SK-N-SH (cell line): ENCODE measurements around the gene VLDLR. TPM values are rescaled to one million over a fixed set of nuclear protein-coding genes. Genes with fewer than 3 reads are reported as not detected.

Experiments
- CTCF ChIA-PET: fragments of 300-600, 350-600 bp; formaldehyde crosslinking; extraction: SDS; loops from one replicate; lab custom pipeline; 2021; lab: Yijun Ruan, JAX
- POLR2A ChIA-PET: fragments of 350-600 bp; sonication (Branson Sonifier 250); formaldehyde crosslinking; extraction: SDS; loops from one replicate; lab custom pipeline; 2020; ENCODE audit warnings: antibody characterized with exemption, inconsistent platforms; lab: Yijun Ruan, JAX
- DNase-seq: peaks from one replicate; pipeline ENCODE4 v3.0.0; 2012
- H2AFZ ChIP-seq: fragments of 200-600 bp; sonication (generic); 2 replicates; pipeline ENCODE4 v1.8.1; 2016; ENCODE audit warnings: antibody characterized with exemption, mild to moderate bottlenecking, low read depth
- H3F3A ChIP-seq: fragments of 200-600 bp; sonication (generic); replicated peaks from 2 replicates; pipeline ENCODE3; 2016; ENCODE audit warnings: antibody characterized with exemption, mild to moderate bottlenecking; ENCODE audit not compliant: insufficient read depth
- H3K27ac ChIP-seq, 2 experiments: fragments of 200-500 bp in 1 of 2; fragments of 200-600 bp in 1 of 2; sonication (Bioruptor generic) in 1 of 2; sonication (generic), shearing (Covaris generic) in 1 of 2; 2 replicates each; pipeline versions ENCODE4 v1.5.1 to v1.6.1; 2014 to 2016; ENCODE audit warnings: low read depth in 2 of 2, inconsistent platforms in 1 of 2, low read length in 1 of 2, mild to moderate bottlenecking in 1 of 2, mixed read lengths in 1 of 2
- H3K27me3 ChIP-seq: fragments of 200-600 bp; sonication (generic), shearing (Covaris generic); 2 replicates; pipeline ENCODE4 v1.6.1; 2016; ENCODE audit warnings: mixed run types; ENCODE audit not compliant: insufficient read depth
- H3K36me3 ChIP-seq, 2 experiments: fragments of 200-500 bp in 1 of 2; fragments of 200-600 bp in 1 of 2; sonication (Bioruptor generic) in 1 of 2; sonication (generic) in 1 of 2; replicated peaks in 1 of 2; 2 replicates each; pipeline versions ENCODE3 to v1.5.1; 2014 to 2016; ENCODE audit warnings: low read length in 1 of 2, mild to moderate bottlenecking in 1 of 2; ENCODE audit not compliant: insufficient read depth in 2 of 2, control insufficient read depth in 1 of 2
- H3K4me1 ChIP-seq, 2 experiments: fragments of 200-500 bp in 1 of 2; fragments of 200-600 bp in 1 of 2; sonication (Bioruptor generic) in 1 of 2; sonication (generic), shearing (Covaris generic) in 1 of 2; 2 replicates each; pipeline versions ENCODE4 v1.5.1 to v1.6.1; 2014 to 2016; ENCODE audit warnings: low read depth in 1 of 2, low read length in 1 of 2, mixed run types in 1 of 2; ENCODE audit not compliant: insufficient read depth in 2 of 2, control insufficient read depth in 1 of 2
- H3K4me2 ChIP-seq: fragments of 200-600 bp; sonication (generic), shearing (Covaris generic); 2 replicates; pipeline ENCODE4 v1.6.1; 2017; ENCODE audit warnings: mixed run types
- H3K4me3 ChIP-seq, 2 experiments: fragments of 200-500 bp in 1 of 2; fragments of 200-600 bp in 1 of 2; sonication (Bioruptor generic) in 1 of 2; sonication (generic), shearing (Covaris generic) in 1 of 2; 2 replicates each; pipeline versions ENCODE4 v1.5.1 to v1.8.1; 2014 to 2016; ENCODE audit warnings: low read depth in 2 of 2, inconsistent platforms in 1 of 2, low read length in 1 of 2, mild to moderate bottlenecking in 1 of 2, mixed read lengths in 1 of 2, moderate library complexity in 1 of 2
- H3K79me2 ChIP-seq: fragments of 200-600 bp; sonication (generic); 2 replicates; pipeline ENCODE4 v1.8.1; 2017; ENCODE audit warnings: mild to moderate bottlenecking; ENCODE audit not compliant: insufficient read depth
- H3K9ac ChIP-seq: fragments of 200-600 bp; sonication (generic); 2 replicates; pipeline ENCODE4 v1.6.1; 2017; ENCODE audit warnings: mixed run types
- H3K9me2 ChIP-seq: fragments of 200-600 bp; sonication (generic); 2 replicates; pipeline ENCODE4 v1.6.1; 2017; ENCODE audit warnings: mixed run types
- H3K9me3 ChIP-seq: fragments of 200-600 bp; sonication (generic); 2 replicates; pipeline ENCODE4 v1.6.1; 2017; ENCODE audit warnings: mixed run types, mild to moderate bottlenecking, moderate library complexity
- H4K20me1 ChIP-seq: fragments of 200-600 bp; sonication (generic); 2 replicates; pipeline ENCODE4 v1.6.1; 2017; ENCODE audit warnings: mild to moderate bottlenecking, mixed run types; ENCODE audit not compliant: insufficient read depth
- EP300 ChIP-seq, 2 experiments: IDR thresholded peaks; 2 replicates each; pipeline versions ENCODE4 v1.4.0 to v1.6.1; 2012; ENCODE audit warnings: borderline replicate concordance in 1 of 2, low read depth in 1 of 2, low read length in 1 of 2
- EZH2phosphoT487 ChIP-seq: fragments of 200-600 bp; sonication (generic); IDR thresholded peaks from 2 replicates; pipeline ENCODE4 v1.6.1; 2017; ENCODE audit warnings: low read depth, mixed run types, mild to moderate bottlenecking, antibody characterized with exemption, moderate library complexity, borderline replicate concordance
- GABPA ChIP-seq: IDR thresholded peaks from 2 replicates; pipeline ENCODE4 v1.4.0; 2012; ENCODE audit warnings: low read depth, mild to moderate bottlenecking
- MEF2A ChIP-seq: IDR thresholded peaks from 2 replicates; pipeline ENCODE4 v1.4.0; 2012; ENCODE audit warnings: low read depth, borderline replicate concordance
- MXI1 ChIP-seq: IDR thresholded peaks from 2 replicates; pipeline ENCODE4 v1.6.1; 2012; ENCODE audit warnings: mild to moderate bottlenecking, low read depth, low read length, improper control_type of control experiment
- NFIC ChIP-seq: IDR thresholded peaks from 2 replicates; pipeline ENCODE4 v1.4.0; 2012; ENCODE audit warnings: borderline replicate concordance
- RAD21 ChIP-seq: IDR thresholded peaks from 2 replicates; pipeline ENCODE4 v1.6.1; 2012; ENCODE audit warnings: mild to moderate bottlenecking, low read length
- RCOR1 ChIP-seq: fragments of 150-350 bp; IDR thresholded peaks from 2 replicates; pipeline ENCODE4 v1.6.1; 2017; ENCODE audit warnings: antibody characterized with exemption, low read length
- RXRA ChIP-seq: IDR thresholded peaks from 2 replicates; pipeline ENCODE4 v1.4.0; 2012; ENCODE audit warnings: low read depth, mild to moderate bottlenecking, borderline replicate concordance
- SIN3A ChIP-seq: IDR thresholded peaks from 2 replicates; pipeline ENCODE4 v1.6.1; 2012; ENCODE audit warnings: low read depth, mild to moderate bottlenecking, low read length, moderate library complexity, borderline replicate concordance
- SMC3 ChIP-seq: IDR thresholded peaks from 2 replicates; pipeline ENCODE4 v1.6.1; 2012; ENCODE audit warnings: low read depth, low read length, improper control_type of control experiment
- TAF1 ChIP-seq: IDR thresholded peaks from 2 replicates; pipeline ENCODE4 v1.6.1; 2012; ENCODE audit warnings: low read depth, mild to moderate bottlenecking, low read length, moderate library complexity, borderline replicate concordance
- TEAD4 ChIP-seq: IDR thresholded peaks from 2 replicates; pipeline ENCODE4 v1.4.0; 2012; ENCODE audit warnings: mild to moderate bottlenecking, borderline replicate concordance; ENCODE audit not compliant: insufficient read depth
- WGBS: methylation state at CpG from one replicate; pipeline ENCODE4 v1.1.6; 2017; ENCODE audit warnings: low lambda C conversion rate; 5-methylcytosine and 5-hydroxymethylcytosine counted together
- polyA plus RNA-seq, 3 experiments: library from polyadenylated mRNA; depleted of rRNA; stranded (reverse); fragments of >200 nt; gene quantifications; 2 replicates each; pipeline ENCODE4 v1.2.3, GENCODE V29; 2012
- TF ChIP-seq, protein P1 (sequence below): IDR thresholded peaks from 2 replicates; pipeline ENCODE4 v1.4.0; 2012; ENCODE audit warnings: low read depth, borderline replicate concordance
- TF ChIP-seq, protein P2 (sequence below): IDR thresholded peaks from 2 replicates; pipeline ENCODE4 v1.4.0; 2012; ENCODE audit warnings: low read depth
- TF ChIP-seq, protein P3 (sequence below): IDR thresholded peaks from 2 replicates; pipeline ENCODE4 v1.4.0; 2012; ENCODE audit warnings: low read depth, borderline replicate concordance
- TF ChIP-seq, protein P4 (sequence below): IDR thresholded peaks from 2 replicates; pipeline ENCODE4; 2012
- TF ChIP-seq, protein P5 (sequence below): fragments of 200-600 bp; sonication (generic); IDR thresholded peaks from 2 replicates; pipeline ENCODE4 v1.6.1; 2017; ENCODE audit warnings: antibody characterized with exemption, mild to moderate bottlenecking, moderate library complexity

The VLDLR gene
- polyA plus RNA-seq, 1 of the 3 experiments (the other 2 are of a cell fraction): 9.2 TPM

DNA sequence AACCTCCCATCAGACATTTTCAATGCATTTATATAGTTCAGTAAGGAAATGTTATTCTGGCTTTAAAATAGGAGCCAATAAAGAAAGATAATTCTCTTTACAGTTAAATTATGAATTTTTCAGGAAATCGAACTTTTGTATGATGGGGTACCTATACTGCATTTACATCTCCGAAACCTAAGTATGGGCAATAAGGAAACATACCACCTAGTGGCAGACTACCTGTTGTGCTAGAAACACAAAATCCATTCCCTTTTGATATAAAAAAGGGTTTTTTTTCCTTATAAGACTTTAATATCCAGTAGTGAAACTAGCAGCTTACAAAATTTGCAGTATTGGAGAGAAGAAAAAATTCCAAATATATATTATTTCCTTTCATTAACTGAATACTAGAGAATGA lies 21.3 kb upstream of the VLDLR start:
- CTCF ChIA-PET: no interaction called here
- no peak overlapping the region for H3K9ac ChIP-seq
- 67% methylated on average over 2 of the region's 2 CpGs for WGBS

DNA sequence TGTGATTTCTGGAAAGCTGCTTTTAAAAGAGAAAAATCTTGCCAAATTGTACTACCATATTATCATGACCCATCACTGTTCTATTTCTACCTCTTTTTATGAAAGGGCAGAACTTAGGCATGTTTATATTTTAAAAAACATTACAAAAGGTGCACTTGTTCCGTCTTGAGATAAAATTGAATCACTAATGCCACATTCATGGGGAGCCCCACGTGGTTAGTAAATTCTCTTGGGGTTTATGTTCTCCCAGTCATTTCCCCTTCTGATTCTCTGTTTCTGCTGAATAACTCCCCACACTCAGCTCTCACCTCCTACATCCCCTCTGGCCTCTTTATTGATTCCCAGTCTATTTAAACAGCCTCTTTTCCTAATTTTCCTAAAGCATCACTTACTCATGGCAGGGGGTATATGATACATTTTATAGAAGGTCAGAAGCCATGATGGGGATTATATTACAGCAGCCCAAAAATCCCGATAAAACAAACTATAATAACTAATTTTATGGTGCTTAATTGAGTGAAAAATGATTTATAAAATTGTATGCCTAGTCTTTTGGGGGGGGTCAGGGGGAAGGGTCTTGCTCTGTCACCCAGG lies 19.7 kb upstream of the VLDLR start:
- no peaks in the 10 kb centered on the region for H3K79me2 ChIP-seq
- H2AFZ ChIP-seq: no peak overlapping the region
- H3K4me2 ChIP-seq: no peak overlapping the region
- H3K4me1 ChIP-seq: peaks cover 0 to 6% of the 10 kb centered on the region in 2 experiments; a peak in 2 of 4 replicates
- ChIA-PET CTCF (no interaction called here), POLR2A (no interaction called here)
- DNase-seq: no peak
- no peak overlapping the region for H3K4me3 ChIP-seq
- 54% methylated on average over 3 of the region's 3 CpGs for WGBS
- no peak overlapping the region for H3K9ac ChIP-seq
- no peaks in the 10 kb centered on the region for H4K20me1 ChIP-seq
- H3F3A ChIP-seq: no peaks in the 10 kb centered on the region
- no peaks in the 10 kb centered on the region for H3K9me3 ChIP-seq
- no peaks in the 10 kb centered on the region for H3K27me3 ChIP-seq
- H3K27ac ChIP-seq: no peak overlapping the region
- no peaks in the 10 kb centered on the region for H3K9me2 ChIP-seq
- H3K36me3 ChIP-seq: no peaks in the 10 kb centered on the region
- TF ChIP-seq SIN3A (no peak), MEF2A (no peak), SMC3 (no peak), TAF1 (no peak), MXI1 (no peak), RXRA (no peak), TEAD4 (no peak), EZH2phosphoT487 (no peak), EP300 (IDR thresholded peaks at IDR 0.05; ENCODE audit: borderline replicate concordance in 1 of 2, low read depth in 1 of 2, low read length in 1 of 2) (no peak), GABPA (no peak), RAD21 (no peak), RCOR1 (no peak)
- TF ChIP-seq, protein P1, sequence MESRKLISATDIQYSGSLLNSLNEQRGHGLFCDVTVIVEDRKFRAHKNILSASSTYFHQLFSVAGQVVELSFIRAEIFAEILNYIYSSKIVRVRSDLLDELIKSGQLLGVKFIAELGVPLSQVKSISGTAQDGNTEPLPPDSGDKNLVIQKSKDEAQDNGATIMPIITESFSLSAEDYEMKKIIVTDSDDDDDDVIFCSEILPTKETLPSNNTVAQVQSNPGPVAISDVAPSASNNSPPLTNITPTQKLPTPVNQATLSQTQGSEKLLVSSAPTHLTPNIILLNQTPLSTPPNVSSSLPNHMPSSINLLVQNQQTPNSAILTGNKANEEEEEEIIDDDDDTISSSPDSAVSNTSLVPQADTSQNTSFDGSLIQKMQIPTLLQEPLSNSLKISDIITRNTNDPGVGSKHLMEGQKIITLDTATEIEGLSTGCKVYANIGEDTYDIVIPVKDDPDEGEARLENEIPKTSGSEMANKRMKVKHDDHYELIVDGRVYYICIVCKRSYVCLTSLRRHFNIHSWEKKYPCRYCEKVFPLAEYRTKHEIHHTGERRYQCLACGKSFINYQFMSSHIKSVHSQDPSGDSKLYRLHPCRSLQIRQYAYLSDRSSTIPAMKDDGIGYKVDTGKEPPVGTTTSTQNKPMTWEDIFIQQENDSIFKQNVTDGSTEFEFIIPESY: no peak
- TF ChIP-seq, protein P2, sequence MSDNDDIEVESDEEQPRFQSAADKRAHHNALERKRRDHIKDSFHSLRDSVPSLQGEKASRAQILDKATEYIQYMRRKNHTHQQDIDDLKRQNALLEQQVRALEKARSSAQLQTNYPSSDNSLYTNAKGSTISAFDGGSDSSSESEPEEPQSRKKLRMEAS: no peak
- TF ChIP-seq, protein P3, sequence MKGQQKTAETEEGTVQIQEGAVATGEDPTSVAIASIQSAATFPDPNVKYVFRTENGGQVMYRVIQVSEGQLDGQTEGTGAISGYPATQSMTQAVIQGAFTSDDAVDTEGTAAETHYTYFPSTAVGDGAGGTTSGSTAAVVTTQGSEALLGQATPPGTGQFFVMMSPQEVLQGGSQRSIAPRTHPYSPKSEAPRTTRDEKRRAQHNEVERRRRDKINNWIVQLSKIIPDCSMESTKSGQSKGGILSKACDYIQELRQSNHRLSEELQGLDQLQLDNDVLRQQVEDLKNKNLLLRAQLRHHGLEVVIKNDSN: no peak
- TF ChIP-seq, protein P4, sequence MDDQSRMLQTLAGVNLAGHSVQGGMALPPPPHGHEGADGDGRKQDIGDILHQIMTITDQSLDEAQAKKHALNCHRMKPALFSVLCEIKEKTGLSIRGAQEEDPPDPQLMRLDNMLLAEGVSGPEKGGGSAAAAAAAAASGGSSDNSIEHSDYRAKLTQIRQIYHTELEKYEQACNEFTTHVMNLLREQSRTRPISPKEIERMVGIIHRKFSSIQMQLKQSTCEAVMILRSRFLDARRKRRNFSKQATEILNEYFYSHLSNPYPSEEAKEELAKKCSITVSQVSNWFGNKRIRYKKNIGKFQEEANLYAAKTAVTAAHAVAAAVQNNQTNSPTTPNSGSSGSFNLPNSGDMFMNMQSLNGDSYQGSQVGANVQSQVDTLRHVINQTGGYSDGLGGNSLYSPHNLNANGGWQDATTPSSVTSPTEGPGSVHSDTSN: no peak

More for the DNA sequence above, 21.3 kb upstream of the VLDLR start:
- Histone ChIP-seq H3K27me3 (no peaks in the 10 kb centered on the region), H3K36me3 (no peaks in the 10 kb centered on the region), H3K9me3 (no peaks in the 10 kb centered on the region), H3F3A (no peaks in the 10 kb centered on the region), H3K4me2 (no peak overlapping the region), H3K4me1 (peaks cover 0 to 6% of the 10 kb centered on the region in 2 experiments; a peak in 2 of 4 replicates), H3K9me2 (no peaks in the 10 kb centered on the region), H3K4me3 (no peak overlapping the region), H4K20me1 (no peaks in the 10 kb centered on the region), H2AFZ (no peak overlapping the region), H3K27ac (no peak overlapping the region), H3K79me2 (no peaks in the 10 kb centered on the region)
- TF ChIP-seq SMC3 (0 out of 2 replicates have a peak, but pooled peaks have one; percentile 15), RXRA (no peak), NFIC (no peak)
- TF ChIP-seq, protein P5, sequence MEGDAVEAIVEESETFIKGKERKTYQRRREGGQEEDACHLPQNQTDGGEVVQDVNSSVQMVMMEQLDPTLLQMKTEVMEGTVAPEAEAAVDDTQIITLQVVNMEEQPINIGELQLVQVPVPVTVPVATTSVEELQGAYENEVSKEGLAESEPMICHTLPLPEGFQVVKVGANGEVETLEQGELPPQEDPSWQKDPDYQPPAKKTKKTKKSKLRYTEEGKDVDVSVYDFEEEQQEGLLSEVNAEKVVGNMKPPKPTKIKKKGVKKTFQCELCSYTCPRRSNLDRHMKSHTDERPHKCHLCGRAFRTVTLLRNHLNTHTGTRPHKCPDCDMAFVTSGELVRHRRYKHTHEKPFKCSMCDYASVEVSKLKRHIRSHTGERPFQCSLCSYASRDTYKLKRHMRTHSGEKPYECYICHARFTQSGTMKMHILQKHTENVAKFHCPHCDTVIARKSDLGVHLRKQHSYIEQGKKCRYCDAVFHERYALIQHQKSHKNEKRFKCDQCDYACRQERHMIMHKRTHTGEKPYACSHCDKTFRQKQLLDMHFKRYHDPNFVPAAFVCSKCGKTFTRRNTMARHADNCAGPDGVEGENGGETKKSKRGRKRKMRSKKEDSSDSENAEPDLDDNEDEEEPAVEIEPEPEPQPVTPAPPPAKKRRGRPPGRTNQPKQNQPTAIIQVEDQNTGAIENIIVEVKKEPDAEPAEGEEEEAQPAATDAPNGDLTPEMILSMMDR: peak; percentile 29
- POLR2A ChIA-PET: no interaction called here
- DNase-seq: no peak
